ENCODE data around the gene DHRSX.
"Not testable (repeated sequence)": the region's sequence is repeated elsewhere in the genome, so short reads cannot be mapped to it uniquely, and the experiment has no call there.

Gene DHRSX

GRCh38 chrX:2521092-2521926 is 20.5 kb upstream of the DHRSX start:
- DNase-seq (ENCODE audit: low read depth in 2 of 3, low spot score in 1 of 3) = no peak

- no peak for DNase-seq (ENCODE audit: low read depth in 2 of 3, low spot score in 1 of 3)
Observed at GRCh38 chrX:2520539-2520938, 19.8 kb upstream of the DHRSX start.

GRCh38 chrX:2519638-2520037 is 18.9 kb upstream of the DHRSX start:
- DNase-seq (ENCODE audit: low read depth in 2 of 3, low spot score in 1 of 3) = not testable (repeated sequence)

- DNase-seq (ENCODE audit: low read depth in 2 of 3, low spot score in 1 of 3) = no peak
Observed at GRCh38 chrX:2517055-2517454, 16.3 kb upstream of the DHRSX start.

- DNase-seq (ENCODE audit: low read depth in 2 of 3, low spot score in 1 of 3) = no peak
Observed at GRCh38 chrX:2516623-2517022, 15.8 kb upstream of the DHRSX start.

GRCh38 chrX:2514131-2514530 is 13.4 kb upstream of the DHRSX start:
- no peak for DNase-seq (ENCODE audit: low read depth in 2 of 3, low spot score in 1 of 3)

GRCh38 chrX:2513121-2513664 is 12.4 kb upstream of the DHRSX start:
- no peak for DNase-seq (ENCODE audit: low read depth in 2 of 3, low spot score in 1 of 3)

- DNase-seq (ENCODE audit: low read depth in 2 of 3, low spot score in 1 of 3) = no peak
Observed at GRCh38 chrX:2512501-2512900, 11.7 kb upstream of the DHRSX start.

- DNase-seq (ENCODE audit: low read depth in 2 of 3, low spot score in 1 of 3) = no peak
Observed at GRCh38 chrX:2511326-2511725, 10.6 kb upstream of the DHRSX start.

- no peak for DNase-seq (ENCODE audit: low read depth in 2 of 3, low spot score in 1 of 3)
Observed at GRCh38 chrX:2508648-2509335, 8.0 kb upstream of the DHRSX start.

GRCh38 chrX:2507904-2508627 is 7.3 kb upstream of the DHRSX start:
- DNase-seq (ENCODE audit: low read depth in 2 of 3, low spot score in 1 of 3) = no peak

- no peak for DNase-seq (ENCODE audit: low read depth in 2 of 3, low spot score in 1 of 3)
Observed at GRCh38 chrX:2507196-2507595, 6.4 kb upstream of the DHRSX start.

GRCh38 chrX:2505341-2505740 is 4.6 kb upstream of the DHRSX start:
- not testable (repeated sequence) for DNase-seq (ENCODE audit: low read depth in 2 of 3, low spot score in 1 of 3)

- DNase-seq (ENCODE audit: low read depth in 2 of 3, low spot score in 1 of 3) = no peak
Observed at GRCh38 chrX:2504706-2505332, 4.0 kb upstream of the DHRSX start.

GRCh38 chrX:2503591-2504500 is 3.1 kb upstream of the DHRSX start:
- DNase-seq (ENCODE audit: low read depth in 2 of 3, low spot score in 1 of 3) = no peak

- DNase-seq (ENCODE audit: low read depth in 2 of 3, low spot score in 1 of 3) = no peak
Observed at GRCh38 chrX:2502668-2503519, 2.1 kb upstream of the DHRSX start.

GRCh38 chrX:2502120-2502667 is 1.4 kb upstream of the DHRSX start:
- no peak for DNase-seq (ENCODE audit: low read depth in 2 of 3, low spot score in 1 of 3)

GRCh38 chrX:2501559-2502102 is 855 bp upstream of the DHRSX start:
- DNase-seq (ENCODE audit: low read depth in 2 of 3, low spot score in 1 of 3) = no peak
